Stimulated activated CD8-positive, alpha-beta memory T cell treated with anti-CD3 and anti-CD28 coated beads, Interleukin-15, amount 100 ng/mL, for 24 hours (primary cell): Measurements from ENCODE around the gene MAP6.

ENCODE experiments used
- DNase-seq: peaks from one replicate; pipeline ENCODE4 v3.0.0-alpha.2; 2020; ENCODE audit warnings: low read depth

The MAP6 gene

GRCh38 chr11:75667255-75667830 is 1.5 kb downstream of the MAP6 start:
- no peak for DNase-seq

- DNase-seq, result no peak
These were observed 2.8 kb downstream of the MAP6 start for GRCh38 chr11:75665990-75666389.

- DNase-seq, result no peak
These were observed 3.7 kb downstream of the MAP6 start for GRCh38 chr11:75665126-75665525.

- no peak for DNase-seq
These were observed 4.4 kb downstream of the MAP6 start for GRCh38 chr11:75664389-75664788.

GRCh38 chr11:75663808-75664207 is 5.0 kb downstream of the MAP6 start:
- no peak for DNase-seq

- no peak for DNase-seq
These were observed 9.0 kb downstream of the MAP6 start for GRCh38 chr11:75659836-75660235.

- no peak for DNase-seq
These were observed 12.7 kb downstream of the MAP6 start for GRCh38 chr11:75656044-75656727.

- DNase-seq, result no peak
These were observed 13.2 kb downstream of the MAP6 start for GRCh38 chr11:75655605-75656004.

GRCh38 chr11:75654314-75654713 is 14.5 kb downstream of the MAP6 start:
- DNase-seq, result no peak

- DNase-seq, result no peak
These were observed 15.3 kb downstream of the MAP6 start for GRCh38 chr11:75653532-75653931.

- DNase-seq, result no peak
These were observed 15.9 kb downstream of the MAP6 start for GRCh38 chr11:75652936-75653335.

GRCh38 chr11:75651218-75651617 is 17.6 kb downstream of the MAP6 start:
- DNase-seq, result no peak

- no peak for DNase-seq
These were observed 18.6 kb downstream of the MAP6 start for GRCh38 chr11:75650167-75650723.

GRCh38 chr11:75644946-75645345 is 23.9 kb downstream of the MAP6 start:
- no peak for DNase-seq

- DNase-seq, result no peak
These were observed 24.5 kb downstream of the MAP6 start for GRCh38 chr11:75644370-75644769.

- DNase-seq, result no peak
These were observed 26.3 kb downstream of the MAP6 start for GRCh38 chr11:75642402-75643113.

GRCh38 chr11:75639762-75640181 is 29.1 kb downstream of the MAP6 start:
- no peak for DNase-seq

GRCh38 chr11:75637998-75638397 is 30.8 kb downstream of the MAP6 start:
- DNase-seq, result no peak

GRCh38 chr11:75635066-75635862 is 33.6 kb downstream of the MAP6 start:
- no peak for DNase-seq

- DNase-seq, result no peak
These were observed 35.3 kb downstream of the MAP6 start for GRCh38 chr11:75633409-75634066.

- no peak for DNase-seq
These were observed 35.9 kb downstream of the MAP6 start for GRCh38 chr11:75632962-75633361.

GRCh38 chr11:75632450-75632849 is 36.4 kb downstream of the MAP6 start:
- DNase-seq, result no peak
